Activated CD4-positive, alpha-beta T cell treated with anti-CD3 and anti-CD28 coated beads for 48 hours (primary cell): ENCODE data around the gene CALHM2.

Experiments used
- DNase-seq: peaks from one replicate; pipeline ENCODE4 v3.0.0-alpha.2; 2020

Gene CALHM2

DNA sequence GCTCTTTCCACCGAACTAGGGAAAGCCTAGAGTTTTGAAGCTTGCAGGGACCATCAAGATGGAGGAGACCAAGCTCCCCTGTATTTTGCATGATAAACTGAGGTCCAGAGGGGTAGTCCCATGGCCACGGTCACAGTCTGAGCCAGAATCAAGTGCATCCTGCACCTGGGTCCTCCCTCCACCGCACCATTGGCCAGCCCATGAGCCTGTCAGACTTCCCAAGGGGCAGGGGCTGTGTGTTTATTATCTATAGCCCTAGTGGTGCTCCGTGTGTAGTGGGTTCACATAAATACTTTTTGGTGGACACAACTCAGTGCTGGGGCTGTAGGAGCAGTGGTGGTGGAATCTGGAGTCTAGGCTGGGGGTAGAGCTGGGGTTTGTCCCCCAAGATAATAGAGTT lies 23.3 kb upstream of the CALHM2 start:
- DNase-seq: no peak

DNA sequence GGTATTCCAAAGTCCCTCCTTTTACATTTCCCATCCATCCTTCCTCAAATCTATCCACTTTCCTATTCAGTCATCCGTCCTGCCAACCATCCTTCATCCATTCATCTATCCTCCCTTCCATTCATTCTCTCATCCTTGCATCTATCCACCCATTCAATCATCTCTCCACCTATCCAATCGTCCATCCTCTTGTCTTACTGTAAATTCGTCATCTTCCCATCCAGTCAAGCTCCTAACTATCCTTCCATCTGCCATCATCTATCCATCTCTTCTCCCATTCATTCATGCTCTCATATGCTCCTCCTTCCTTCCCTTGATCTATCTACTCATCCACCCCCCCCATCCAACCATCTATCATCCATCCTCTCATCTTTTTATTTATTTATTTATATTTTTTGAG lies 21.9 kb upstream of the CALHM2 start:
- no peak for DNase-seq

DNA sequence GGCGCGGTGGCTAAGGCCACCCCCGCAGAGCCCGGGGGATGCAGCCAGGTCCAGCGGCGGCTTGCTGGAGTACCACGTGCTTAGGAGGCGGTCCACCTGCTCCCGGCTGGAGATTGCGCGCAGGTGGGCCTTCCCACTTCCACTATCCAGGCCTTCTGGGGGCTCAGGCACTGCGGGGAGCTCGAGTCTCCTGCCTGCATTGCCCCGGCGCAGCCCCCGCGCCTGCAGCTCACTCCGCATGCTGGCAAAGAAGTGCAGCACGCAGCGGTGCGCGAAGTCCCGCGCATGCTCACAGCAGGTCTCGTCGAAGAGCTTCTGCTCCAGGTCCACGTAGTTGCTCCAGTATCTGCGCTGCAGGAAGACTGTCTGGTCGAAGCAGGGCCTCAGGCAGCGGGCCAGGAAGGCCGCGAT lies 21.1 kb upstream of the CALHM2 start:
- no peak for DNase-seq

DNA sequence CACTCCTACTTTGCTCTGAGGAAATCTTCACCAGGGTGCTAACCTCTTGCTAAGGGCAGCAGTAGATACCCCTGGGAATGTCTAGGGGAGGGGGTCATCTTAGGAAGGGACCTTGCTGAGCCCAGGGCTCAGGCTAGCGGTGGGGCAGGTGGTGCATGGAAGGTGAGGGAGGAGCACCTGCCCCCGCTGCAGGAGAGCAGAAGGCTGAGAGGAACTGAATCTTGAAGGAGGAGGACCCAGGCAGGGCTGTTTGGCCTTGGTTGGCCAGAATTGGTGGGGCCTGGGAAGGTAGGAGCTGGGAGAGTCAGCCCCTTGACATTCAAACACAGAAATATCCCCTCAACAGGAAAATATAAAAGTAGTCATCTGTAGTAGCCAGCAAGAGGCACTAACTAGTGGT lies 19.8 kb upstream of the CALHM2 start:
- DNase-seq: no peak

DNA sequence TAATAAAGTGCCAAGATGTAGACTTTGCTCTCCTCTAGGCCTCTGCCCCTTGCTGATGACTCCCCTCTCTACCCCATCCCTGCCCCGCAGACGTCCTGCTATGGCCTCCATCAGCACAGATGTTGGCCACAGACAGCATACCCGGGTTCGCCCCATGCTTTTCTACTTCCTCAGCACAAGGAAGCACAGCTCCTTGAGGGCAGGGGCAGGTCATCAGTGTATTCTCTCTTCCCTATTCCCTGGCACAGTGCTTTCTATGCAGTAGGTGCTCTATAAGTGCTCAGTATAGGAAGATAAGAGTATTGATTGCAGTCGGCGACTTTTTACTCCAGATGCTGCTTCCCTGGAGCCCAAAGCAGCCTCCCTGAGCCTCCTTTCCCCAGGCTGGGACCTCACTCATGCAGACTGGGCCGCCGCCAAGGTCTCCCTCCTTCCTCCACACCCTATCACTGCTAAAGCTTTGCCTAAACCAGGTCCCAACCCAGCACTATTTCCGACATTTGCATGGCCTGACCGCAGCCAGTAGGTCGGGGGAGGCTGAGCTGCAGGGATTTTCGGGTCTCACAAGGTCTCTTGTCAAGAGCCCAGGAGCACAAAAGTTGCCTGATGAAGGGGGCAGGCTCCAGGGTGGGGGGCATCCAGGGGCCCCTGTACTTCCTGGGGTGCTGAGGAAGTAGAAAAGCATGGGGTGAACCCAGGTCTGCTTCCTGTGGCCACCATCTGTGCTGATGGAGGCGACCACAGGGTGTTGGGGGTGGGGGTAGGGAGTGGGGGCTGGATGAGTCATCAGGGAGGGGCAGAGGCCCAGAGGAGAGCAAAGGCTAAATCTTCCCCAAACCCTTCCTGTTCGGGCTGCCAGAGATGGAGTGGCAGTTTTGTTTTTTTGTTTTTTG lies 18.8 kb upstream of the CALHM2 start:
- peak; percentile 68 for DNase-seq

DNA sequence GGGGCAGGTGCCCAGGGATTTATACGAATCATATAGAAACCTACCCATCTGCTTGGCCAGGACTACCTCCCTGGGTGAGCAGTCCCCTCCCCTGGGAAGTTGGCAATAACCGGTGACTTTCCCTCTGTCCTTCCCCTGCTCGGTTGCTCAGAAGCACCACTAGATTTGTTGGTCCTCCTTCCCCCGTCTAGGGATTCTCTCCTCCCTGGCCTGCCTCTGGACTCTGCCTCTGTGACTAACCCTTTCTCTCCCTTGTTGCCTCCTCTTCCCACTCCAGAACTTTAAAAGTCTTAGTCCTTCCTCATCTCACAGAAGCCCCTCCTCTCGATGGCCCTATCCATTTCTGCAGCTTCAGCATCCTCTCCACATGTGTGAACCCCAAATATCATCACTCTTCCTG lies 17.0 kb upstream of the CALHM2 start:
- no peak for DNase-seq

DNA sequence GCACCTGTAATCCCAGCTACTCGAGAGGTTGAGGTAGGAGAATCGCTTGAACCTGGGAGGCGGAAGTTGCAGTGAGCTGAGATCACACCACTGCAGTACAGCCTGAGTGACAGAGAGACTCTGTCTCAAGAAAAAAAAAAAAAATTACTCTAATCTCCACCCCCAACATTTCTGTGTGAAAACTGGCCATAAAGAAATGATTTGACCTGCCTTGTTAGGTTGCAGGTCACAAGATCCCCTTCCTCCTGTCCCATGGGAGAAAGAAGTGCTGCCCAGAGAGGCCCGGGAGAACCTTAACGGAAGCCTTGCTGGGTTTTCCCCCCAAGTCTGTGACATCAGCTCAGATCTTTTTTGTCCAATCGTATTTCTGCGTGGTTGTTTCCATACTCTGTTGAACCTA lies 15.2 kb upstream of the CALHM2 start:
- DNase-seq: no peak

DNA sequence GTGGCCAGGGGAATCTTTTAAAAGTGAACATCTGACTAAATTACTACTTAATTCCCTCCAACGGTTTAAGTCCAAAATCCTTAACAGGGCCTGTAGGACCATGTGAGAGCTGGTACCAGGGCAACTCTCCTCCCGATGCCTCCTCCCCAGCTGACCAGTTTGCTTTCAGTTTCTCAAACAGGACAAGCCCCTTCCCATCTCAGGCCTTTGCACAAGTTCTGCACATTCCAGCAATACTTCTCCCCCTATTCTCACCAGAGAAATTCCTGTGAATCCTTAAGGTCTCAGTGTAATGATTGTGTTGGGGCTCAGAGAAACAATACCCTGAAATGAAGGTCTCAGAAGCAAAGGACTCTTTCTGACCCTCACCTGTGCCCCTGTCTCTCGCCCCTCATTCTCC lies 14.6 kb upstream of the CALHM2 start:
- no peak for DNase-seq

DNA sequence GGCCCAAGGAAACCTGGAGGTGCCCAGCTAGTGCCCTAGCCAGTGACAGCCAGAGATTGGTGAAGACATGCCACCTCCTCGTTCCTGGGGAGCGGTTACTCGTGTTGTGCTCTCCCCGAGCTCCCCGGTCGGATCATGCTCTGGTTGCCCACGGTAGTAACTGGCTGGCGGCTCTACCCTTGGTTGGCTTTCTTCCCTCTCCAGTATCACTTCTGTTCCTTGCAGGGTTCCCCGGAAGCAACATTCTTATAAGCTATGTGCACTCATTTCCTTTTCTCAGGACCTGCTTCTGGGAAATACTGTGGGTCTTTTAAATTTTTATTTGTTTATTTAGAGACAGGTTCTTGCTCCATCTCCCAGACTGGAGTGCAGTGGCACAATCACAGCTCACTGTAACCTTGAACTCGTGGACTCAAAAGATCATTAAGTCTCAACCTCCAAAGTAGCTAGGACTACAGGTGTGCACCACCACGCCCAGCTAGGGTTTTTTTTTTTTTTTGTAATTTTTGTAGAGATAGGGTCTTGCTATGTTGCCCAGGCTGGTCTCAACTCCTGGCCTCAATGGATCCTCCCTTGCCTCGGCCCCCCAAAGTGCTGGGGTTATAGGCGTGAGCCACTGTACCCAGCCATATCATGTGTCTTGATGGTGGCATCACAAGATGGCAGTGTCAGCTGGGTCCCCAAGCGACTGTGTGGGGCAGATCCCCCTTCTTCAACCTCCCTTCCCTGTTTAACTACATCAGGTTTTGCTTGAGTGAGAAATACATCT lies 13.4 kb upstream of the CALHM2 start:
- DNase-seq: no peak

DNA sequence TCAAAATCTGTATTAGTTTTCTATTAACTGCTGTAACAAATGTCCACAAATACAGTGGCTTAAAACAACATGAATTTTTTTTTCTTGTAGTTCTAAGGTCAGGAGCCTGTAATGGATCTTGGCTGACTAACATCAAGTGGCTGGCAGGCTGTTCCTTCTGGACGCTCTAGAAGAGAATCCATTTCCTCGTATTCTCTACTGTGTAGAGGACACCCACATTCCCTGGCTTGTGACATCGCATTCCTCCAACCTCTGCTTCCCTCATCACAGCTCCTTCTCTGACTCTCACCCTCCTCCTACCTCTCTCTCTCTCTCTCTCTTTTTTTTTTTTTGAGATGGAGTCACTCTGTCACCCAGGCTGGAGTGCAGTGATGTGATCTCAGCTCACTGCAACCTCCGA lies 11.3 kb upstream of the CALHM2 start:
- no peak for DNase-seq

DNA sequence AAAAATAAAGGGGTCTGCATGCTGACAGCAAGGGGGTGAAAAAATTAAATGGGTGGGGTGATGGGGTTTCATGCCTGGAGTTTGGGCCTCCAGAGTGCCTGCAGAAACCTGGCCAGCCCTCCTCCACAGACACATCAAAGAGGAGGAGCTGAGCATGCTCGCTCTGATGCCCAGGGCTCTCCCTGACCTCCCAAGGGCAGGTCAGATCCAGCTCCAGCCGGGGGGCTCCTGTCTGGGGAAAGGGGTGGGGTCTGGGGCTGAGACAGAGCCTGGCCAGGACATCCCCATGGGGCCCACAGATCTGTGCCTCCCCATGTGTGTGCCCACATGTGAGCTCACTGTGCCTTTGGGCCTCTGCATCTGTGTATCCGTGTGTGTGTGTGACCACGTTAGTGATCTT lies 7.4 kb upstream of the CALHM2 start:
- DNase-seq: no peak

DNA sequence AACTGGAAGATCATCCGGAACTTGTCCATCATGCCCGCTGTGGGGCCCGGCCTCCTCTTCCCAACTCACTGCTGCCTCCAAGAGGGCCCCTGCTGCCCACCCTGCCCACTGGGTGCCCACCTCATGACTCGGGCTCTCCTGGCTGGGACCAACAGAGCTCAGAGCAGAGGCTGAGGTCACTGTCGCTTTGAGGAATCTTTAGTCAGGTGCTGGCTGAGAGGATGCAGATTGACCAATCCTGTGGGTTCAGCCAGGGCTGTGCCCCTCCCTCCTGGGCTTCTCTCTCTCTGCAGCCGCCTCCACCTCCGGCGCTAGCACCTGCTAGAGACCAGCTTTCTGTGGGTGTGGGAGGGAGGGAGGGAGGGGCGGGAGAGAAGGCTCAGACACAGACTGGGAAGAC lies 6.5 kb upstream of the CALHM2 start, which contains the start of gene CALHM1:
Gene CALHM1 (minus strand): TSS at position 181 of the 400 bp plus-strand sequence. CDS start 149 bp downstream, at position 32.
- peak; percentile 24 for DNase-seq

DNA sequence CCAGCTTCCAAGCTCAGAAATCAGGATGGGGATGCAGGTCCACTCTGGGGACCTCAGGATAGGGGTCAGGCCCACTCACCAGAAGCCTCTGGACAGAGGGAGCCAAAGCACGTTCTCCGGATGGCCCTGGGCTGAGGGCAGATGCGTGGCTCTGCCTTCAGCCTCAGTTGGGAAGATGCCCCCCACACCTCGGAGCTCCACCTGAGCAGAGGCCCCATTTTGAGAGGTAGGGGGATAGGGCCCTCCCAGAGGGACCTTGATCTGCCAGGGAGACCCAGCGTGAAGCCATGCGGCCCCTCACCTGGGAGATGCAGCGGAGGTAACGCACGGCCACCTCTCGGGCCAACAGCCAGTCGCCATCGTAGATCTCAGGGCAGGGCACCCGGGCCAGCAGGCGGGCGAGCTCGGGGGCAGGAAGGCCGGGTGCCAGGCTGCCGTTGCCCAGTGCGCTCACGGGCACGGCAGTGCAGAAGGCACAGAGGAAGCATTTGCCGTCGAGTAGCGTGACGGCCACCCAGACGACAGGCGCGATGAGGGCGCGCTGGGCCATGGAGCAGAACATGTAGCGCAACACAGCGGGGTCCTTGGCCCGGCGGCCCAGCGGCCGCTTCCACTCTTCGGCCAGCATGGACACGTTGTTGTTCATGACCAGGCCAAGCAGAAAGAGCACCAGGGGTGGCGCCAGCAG lies 5.9 kb upstream of the CALHM2 start:
- DNase-seq: no peak

DNA sequence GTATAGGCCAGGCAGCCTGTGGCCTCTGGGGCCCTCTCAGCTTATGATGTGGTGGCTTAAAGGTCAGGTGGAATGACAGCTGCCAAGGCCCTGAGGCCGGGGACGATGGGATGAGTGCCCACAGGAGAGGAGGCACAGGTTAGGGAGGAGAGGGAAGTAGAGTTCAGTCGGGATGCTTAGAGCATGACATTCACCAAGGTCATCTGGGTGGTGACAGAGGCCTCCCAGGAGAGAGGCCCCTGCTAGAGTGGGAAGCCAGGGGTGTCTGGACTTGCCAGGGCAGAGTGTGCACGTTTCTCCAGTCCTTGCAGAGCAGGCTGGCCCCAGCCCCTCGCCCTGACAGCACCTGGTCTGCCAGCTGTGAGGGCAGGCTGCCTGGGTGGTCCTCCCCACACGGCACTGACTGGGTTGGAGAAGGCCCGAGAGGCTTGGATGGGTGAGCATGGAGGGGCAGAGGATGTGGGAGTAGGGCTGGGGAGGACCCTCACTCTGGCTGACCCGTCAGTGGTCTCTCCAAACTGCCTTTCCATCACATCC lies 5.1 kb upstream of the CALHM2 start:
- no peak for DNase-seq

DNA sequence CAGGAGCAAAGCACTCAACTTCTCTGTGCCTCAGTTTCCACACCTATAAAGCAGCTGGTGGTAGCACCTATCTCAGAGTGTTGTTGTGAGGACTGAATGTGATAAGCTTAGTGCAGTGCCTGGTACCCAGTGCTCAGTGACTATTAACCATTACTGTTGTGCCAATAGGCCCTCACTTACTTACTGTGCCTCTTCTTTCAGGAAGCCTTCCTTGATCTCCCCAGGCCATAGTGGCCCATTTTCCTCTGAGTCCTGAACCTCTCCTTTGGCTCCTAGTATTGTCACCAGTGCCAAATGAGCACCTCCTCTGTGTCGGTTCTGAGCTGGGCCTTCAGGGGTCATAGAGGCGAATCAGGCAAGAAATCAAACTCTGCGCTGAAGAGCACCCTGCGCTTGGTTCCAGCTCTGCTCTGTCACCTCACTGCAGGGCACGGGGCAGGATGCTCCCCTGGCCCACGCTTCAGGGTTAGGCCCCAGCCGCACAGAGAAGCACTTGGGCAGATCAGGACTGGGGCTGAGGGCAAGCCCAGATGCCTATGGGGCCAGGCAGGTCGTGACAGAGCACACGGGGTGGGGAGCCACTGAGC lies 4.0 kb upstream of the CALHM2 start:
- no peak for DNase-seq

DNA sequence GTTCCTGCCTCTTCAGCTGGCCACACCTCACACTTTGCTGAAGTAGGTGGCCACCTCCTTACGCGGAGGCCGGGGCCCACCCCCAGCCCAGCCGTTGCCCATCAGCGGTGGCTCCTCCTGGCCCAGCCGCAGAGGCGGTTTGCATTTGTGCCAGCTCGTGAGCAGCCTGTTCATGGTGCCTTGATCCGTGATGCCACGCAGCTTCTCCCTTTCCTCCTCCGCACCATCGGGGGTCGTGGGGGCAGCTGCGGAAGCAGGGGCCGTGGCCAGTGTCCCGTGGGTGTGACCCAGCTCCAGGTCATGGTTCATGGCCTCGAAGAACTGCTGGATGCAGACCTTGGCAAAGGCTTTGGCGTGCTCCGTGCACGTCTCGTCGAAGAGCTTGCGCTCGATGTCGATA lies 3.1 kb upstream of the CALHM2 start:
- no peak for DNase-seq

DNA sequence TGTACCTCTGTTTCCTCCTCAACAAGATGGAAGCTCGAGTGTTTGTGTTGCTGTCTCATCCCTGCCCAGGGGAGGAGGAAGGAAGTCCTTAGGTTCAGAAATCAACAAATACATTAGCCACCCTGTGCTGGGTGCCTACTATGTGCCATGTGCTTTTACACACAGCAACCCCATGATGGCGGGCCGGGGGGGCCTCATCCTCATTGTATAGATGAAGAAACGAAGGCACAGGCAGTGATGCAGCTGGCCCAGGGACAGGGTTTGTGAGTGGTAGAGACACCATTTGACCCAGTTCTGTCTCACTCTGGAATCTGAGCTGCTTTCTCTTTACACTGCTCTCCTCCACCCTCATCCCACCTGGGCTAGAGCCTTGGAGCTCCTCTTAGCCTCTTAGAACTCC lies 1.9 kb upstream of the CALHM2 start:
- no peak for DNase-seq

DNA sequence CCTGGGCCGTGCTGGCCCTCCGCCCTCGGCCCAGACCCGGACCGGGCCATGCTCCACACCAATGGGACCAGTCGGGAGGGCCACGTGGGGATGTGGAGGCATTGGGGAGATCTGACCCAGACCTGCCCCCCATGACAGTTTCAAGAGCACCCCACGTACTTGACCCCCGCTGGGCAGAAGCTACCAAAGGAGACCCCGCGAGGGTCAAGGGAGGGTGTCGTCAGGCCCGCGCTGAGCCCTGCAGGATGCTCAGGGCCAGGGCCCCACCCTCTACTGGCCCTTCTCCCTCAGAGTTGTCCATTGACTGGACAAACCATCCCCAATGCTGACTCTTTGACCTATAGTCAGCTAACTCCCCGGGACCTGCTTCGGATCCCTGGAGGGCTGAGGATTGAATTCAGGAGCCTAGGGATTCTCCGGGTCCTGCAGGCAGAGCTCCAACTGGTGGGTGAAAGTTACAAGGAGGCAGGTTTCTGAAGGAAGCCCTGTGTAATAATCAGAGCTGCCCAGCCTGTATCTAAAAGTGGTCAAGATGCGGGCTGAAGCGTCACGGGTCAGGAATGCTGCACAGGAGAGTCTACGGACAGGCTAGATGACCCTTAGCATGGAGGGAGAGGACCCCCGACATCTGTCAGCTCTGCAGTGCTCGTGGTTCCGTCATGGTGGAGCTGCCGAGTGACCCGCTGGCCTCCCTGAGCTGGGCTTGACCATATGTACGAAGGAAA lies 498 bp upstream of the CALHM2 start:
- DNase-seq: no peak

DNA sequence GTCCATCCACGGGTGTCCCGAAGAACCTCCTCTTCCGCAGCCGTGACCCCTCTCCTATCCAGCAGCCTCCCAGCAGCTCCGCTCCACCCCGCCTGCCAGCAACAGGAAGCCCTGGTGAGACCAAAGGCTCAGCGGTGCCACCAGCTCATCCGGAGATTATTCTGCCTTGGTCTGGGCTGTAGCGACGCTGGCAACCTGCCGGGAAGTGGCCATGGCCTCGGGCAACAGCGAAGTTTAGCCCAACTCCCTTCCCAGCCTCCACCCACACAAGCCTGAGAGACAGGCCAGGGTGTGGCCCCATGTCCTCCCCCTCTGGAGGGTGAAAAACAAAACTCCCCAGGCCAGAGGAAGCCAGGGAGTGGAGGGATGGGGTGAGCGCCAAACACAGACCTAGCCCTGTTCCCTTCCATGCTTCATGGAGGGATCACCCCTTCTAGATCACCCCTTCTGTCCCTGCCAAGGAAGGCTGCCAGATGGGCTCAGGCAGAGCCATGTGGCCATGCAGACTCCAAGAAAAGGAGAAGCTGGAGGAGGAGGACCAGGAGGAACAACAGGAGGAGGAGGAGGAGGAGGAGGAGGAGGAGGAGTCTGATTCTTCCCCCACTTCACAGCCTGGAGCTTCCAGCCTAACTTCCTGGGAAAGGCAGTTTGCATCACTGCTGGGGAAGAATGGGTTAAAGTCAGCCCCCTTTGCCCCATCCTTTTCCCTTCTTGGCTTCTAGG lies 918 bp downstream of the CALHM2 start:
- peak; percentile 58 for DNase-seq

DNA sequence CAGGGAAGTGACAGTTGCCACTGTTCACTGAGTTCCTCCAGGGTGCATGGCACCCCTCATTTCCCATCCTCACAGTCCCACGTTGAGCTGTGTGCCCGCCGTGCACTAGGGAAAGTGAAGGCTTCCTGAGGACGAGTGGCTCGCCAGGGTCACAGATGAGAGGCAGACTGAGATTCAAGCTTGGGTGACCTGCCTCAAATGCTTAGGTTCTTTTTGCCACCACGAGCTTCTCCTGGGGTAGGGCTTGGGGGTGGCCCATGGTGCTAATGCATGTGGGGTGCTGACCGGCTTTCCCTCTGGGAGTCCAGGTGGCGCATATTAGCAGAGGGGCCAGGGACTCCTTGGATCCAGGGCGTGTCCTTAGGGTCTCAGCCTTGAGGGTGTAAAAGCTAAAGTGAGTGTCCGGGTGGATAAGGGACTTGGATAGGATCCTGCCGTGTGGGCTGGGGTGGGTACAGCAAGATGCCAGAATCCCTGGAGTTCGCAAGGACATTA lies 1.9 kb downstream of the CALHM2 start:
- no peak for DNase-seq
